NCI-H1930 (cell line): ENCODE measurements around the gene ARHGEF12.

Experiments
- DNase-seq, 2 experiments: peaks; one replicate each; lab custom pipeline; 2025; lab: John Stamatoyannopoulos, UW

Gene ARHGEF12

DNA sequence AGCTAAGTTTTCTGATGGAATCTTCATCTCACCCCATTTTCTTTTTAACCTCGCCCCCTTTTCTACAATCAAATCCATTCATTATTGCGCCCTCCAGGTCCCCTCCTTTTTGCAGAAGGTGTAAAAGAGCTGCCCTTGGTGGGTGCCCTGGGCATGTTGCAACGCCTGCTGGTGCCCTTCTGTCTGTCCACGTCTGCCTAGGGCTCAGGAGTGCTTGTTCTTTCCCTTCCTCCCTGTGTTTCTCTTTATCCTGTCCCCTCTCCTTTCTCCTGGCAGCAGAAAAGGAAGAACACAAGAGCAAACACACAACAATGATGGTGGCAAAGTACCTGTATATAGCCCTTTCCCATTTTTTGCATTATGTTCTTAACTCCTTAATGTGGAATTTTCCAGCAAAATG is 17.3 kb upstream of the ARHGEF12 start:
- no peak for DNase-seq

DNA sequence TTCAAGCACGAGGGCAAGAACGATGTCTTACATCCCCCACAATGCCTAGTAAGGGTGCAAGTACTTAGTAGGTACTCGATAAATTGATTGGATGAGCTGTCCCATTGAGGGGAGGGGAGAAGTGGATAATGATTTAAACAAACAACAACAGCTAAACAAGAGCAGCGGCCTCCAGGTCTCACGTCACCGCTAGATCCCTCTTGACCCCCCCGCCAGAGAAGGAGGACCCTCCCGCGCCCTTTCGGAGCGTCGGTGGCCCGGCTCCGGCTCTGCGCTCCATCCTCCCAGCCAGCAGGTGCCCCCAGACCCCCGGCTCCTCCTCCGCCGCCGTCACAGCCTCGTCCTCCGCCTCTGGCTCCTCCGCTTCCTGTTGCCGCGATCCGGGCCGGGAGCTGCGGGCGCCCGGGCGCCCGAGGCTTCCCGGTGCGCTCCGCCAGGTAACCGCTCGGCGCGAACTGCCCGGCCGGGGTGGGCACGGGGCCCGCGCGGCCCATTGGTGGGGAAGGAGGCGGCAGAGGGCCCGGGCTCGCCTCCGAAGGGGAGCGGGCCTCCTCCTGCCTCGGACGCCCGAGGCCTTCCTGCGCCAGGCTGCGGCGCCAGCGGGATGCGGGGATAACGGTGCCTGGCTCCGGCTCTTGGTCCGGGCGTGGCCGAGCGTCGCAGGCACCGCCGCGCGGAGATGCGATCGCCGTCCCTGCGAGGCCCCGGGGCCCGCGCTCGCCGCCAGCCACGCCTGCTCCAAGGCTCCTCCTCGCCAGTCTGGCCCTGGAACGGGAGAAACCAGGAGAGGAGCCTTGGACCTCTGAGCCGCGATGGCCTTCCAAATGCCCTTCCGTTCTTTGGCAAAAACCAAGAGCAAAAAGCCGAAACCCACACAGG is 11.0 kb upstream of the ARHGEF12 start, which contains the start of gene TLCD5:
Gene TLCD5 (plus strand): TSS at position 368 of the 879 bp plus-strand sequence. CDS start 2,143 bp downstream, outside the sequence.
- peak; percentile 73 to 79 for DNase-seq

DNA sequence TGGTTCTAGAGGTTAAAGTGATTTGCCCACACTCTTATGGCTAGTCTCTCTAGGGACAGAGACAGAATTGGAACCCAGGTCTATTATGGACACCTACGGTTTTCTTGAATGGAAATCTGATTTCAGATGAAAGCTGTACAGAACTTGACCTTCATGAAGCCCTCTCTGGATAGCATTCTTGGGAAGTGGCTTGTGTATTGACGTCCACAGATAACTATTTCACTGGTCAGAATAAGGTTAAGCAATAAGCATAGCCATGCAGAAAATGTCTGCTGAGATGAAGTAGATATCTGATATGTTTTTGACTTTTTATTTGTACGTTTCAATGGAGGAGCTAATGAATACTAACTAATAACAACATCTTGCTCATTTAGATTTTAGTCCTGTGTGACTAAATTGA is 10.0 kb upstream of the ARHGEF12 start:
- no peak for DNase-seq

DNA sequence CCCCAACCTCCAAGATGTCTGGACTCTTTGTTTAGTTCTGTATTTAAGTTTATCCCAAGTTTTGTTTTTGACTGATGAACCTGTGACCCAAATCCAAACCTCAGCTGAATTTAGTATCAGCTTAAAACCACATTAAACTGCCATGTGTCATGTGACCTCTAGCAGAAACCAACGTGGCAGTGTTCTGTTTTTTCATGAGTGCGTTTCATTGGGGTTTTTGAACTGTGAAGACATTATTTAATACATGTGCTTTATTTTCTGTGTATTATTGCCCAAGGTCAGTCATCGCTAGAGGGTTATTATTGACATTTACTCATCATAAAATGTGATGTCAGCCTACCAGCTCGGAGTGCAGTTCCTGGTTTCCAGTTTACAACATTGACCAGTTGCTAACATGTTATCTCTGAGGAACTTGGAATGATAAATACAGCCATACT is 9.3 kb upstream of the ARHGEF12 start:
- DNase-seq = no peak

DNA sequence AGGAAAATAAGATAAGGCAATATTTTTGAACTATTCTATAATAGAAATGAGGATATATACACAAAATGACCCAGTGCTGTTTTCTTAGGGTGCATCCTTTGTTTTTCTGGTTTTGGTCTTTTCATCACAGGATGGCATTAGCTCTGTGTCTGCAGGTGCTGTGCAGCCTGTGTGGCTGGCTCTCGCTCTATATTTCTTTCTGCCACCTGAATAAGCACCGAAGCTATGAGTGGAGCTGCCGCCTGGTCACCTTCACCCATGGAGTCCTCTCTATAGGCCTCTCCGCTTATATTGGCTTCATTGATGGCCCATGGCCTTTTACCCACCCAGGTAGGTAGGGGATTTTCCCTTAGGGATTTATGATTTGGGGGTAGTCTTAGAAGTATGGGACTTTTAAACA is 8.9 kb upstream of the ARHGEF12 start:
- no peak for DNase-seq

DNA sequence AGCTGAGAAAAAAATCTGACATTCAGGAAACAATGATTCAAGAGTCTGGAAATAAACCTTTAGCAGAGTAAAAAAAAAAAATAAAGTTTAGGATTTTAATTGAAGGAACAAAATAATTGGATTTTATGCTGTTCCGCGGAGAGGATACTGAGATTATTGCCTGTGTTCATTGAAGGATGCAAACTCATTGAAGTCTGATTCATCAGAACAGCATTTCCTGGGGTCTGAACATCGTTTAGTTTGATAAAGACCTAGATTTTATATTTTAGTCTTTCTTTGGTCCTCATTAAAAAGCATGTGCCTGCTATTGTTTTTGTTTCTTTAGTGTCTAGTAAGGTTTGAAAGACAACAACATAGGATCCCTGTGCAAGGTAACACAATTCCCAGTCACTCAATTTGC is 6.7 kb upstream of the ARHGEF12 start:
- no peak for DNase-seq

DNA sequence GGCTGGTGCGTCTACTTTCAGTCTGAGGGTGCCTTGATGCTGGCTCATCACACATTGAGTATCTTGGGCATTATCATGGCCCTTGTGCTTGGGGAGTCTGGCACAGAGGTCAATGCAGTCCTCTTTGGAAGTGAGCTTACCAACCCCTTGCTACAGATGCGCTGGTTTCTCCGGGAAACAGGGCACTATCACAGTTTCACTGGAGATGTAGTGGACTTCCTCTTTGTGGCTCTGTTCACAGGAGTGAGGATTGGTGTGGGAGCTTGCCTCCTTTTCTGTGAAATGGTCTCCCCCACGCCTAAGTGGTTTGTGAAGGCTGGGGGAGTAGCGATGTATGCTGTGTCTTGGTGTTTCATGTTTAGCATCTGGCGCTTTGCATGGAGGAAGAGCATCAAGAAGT is 6.2 kb upstream of the ARHGEF12 start:
- DNase-seq = no peak

DNA sequence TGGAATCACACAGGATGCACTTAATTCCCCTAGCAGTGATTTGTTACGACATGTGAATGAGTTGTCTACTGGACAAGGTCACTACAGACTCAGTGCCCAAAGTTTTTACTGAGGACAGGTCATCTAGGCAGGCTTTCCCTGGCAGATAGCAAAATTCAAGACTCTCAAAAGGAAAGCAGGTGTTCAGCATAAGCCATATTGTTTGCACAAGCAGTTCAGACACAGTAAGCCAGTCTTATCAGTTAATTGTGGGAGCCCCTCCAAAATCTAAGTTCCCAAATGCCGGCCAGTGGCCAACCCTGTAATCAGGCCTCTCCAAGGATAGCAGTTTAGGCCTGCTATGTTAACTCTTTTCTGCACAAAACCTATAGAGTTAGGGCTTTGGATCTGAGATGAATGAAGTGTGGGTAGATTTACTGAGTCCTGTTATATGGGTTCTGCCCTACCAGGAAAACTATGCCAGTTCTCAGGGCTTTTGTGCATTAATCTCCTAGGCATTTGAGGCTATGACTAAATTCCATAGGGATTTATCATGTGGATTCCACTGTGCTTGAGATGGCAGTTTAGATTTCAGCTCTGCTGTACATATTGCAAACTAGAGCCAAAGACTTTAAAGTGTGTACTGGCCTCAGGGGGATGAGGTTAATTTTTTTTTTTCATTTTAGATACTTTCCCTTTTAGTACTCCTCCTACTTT is 4.8 kb upstream of the ARHGEF12 start:
- DNase-seq = no peak

DNA sequence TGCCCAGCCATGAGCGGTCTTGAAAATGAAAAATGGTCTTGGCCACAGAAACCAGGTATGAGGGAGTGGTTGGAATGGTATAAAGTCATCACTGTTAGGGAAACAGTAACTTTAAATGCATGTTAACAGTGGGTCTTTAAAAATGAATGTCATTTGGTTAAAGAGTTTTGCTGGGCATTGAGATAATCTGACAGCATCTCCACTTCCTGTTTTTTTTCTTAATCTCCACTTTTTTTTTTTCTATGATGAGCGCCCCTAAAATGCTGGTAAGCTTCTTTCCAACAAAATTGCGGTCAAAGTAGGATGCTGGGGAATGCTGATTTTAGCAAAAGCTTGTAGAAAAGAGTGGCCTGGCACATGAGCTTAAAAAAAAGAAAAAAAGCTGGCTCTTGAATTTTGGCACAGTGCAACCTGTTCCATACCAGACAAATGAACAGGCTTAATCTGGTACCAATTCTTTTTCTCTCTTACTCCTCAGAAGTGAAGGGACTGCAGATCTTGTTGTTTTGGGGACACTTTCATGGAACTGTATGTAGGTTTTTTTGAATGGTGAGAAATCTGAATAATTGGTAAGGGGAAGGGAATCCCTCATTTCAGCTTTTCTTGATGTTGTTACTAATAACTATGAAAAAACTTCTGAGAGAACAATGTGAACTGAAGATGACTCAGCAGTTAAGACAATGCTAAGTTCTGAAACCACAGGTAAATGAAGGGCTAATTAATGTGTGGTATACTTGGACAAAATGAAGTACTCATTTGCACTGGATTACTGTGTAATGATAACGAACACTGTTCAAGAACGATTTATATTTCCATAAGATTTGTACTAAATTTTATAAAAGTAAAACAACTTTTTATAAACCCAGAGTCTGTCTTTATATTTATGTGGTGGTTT is 3.1 kb upstream of the ARHGEF12 start:
- no peak for DNase-seq

DNA sequence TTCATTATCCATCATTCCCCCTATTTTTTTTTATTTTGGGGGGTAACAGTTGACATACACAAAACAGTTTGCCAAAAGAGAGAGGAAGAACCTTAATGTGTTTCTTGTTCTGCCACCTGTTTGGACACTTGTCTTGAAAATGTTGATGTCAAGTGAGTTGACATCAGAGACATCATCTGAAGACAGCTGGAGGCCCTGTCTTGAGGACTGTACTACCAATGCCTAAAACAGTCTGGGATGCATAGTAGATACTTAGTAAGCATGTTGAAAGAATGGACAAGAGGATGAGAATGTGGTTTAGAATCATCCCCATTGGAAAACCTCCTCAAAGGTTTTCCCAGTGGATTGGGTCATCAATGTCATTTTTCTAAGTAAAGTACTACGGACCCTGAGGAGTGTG is 2.4 kb upstream of the ARHGEF12 start:
- no peak for DNase-seq

DNA sequence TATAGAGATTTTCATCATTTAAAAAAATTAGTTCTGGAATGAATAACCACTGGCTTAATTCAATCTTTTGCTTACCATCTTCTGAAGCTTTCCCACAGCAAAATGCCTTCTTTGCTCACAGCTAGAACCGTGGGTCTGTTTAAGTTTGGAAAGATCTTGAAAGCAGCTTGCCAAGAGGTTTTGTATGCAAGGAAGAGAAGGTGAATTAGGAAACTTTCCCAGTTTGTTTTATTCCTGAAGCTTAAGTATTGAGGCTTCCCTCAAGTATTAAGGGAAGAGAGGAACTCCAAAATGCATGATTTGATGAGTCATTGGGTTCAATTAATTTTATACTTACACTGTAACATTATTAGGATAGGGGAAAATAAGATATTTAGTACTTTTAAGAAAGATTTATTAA is 1.9 kb upstream of the ARHGEF12 start:
- DNase-seq = no peak

DNA sequence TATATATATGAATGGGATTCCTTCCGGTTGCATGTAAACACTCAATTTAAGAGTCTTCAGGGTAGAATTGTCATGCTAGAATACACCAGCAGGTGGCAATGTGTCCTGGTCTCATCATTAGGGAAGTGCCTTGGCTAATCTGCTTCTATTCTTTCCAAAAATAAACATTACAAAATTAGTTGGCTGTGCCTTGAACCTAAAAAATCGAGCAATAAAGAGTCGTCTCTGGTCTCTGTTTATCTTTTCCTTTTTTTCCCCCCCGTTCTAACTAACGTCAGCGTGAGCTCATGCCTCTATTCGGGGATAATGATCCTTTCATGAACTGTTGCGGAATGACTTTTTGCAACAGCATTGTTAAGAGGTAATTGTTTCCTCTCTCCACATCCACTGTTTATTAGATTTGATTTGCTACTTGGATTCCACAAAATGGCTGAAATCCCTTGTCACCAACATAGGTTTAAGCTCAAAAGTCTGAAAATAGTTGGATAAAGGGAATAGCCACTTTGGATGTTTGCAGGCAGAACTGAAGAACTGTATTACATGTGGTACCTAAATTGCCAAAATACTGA is 1.2 kb upstream of the ARHGEF12 start:
- peak; percentile 8 to 57 for DNase-seq

DNA sequence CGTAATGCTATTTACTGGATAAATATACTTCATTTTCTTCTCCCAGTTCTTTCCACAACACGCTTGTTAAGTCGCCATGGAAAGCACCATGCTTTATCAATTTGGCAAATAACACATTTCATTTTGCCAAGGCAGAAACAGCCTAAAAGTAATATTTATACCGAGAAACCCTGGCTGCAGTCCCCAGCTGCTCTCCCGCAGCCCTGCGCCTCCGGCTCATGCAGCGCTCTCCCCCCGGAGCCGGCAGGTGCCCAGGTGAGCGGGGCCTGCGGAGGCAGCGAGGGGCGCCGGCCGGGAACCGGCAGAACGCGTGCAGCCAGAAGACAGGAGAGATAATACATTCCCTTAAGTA is 681 bp upstream of the ARHGEF12 start:
- peak in 1 of 2 experiments; percentile 56 for DNase-seq

DNA sequence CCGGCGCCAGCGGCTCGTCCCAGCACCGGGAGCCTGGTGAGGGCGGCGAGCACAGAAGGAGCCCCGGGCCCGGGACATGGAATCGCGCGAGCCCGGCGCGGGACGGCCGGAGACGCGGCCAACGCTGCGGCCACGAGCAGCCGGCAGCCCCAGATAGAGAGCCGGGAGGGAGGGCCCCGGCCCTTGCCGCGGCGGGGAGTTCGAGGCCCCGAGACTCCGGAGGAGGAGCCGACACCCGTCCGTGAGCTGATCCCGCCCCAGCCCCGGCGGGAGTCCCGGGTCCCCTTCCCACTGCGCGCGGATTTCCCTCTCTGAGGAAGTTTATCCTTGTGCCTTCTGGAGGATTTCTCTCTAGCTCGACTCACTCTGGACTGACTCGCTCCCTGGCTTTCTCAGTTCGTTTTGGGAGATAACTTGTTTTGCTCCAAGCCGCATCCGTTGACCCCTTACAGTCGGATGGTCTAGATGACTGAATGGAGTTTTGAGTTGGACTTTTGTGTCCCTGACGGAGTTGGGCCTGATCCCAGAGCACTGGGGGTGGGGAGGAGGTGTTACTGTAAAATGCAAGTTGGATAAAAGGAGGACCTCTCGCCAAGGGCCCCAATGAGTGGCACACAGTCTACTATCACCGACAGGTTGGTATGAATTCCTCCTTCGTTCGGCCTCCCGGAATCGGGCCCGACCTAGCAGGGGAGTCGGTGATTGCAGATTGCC is 585 bp downstream of the ARHGEF12 start:
- peak in 1 of 2 experiments; percentile 44 for DNase-seq

DNA sequence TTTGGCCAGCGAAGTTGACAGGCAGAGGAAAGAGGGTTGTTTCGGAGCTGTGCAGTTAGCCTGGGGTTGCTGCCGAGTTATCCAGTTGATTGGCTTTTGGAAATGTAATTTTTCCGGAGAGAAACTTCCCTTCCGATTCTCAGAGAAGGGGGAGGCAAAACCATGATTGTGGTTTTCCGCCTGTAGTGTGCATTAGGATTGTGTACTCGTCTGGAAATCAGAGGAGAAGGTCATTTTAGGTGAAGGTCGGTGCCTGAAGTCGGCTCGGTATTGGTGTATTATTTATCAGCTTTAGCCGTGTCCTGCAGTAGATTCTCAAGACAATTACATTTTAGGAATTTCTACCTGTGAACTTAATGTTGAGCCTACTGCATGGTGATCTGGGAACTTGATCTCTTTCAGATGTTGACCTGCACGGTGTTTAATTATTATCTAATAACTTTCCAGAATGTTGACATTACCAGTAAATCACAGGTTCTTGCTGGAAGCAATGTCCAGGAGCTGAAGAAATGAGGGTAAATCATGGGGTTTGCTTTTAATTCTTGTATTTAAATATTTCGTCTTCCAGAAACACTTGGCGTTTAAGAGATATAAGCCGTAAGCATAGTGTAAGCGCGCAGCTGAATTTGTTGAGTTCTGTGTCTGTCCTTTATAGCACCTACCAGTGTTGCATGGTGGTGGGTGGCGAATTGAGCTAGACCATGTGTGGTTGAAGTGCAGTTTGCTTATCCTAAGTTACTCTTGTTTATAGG is 1.3 kb downstream of the ARHGEF12 start:
- DNase-seq = no peak

DNA sequence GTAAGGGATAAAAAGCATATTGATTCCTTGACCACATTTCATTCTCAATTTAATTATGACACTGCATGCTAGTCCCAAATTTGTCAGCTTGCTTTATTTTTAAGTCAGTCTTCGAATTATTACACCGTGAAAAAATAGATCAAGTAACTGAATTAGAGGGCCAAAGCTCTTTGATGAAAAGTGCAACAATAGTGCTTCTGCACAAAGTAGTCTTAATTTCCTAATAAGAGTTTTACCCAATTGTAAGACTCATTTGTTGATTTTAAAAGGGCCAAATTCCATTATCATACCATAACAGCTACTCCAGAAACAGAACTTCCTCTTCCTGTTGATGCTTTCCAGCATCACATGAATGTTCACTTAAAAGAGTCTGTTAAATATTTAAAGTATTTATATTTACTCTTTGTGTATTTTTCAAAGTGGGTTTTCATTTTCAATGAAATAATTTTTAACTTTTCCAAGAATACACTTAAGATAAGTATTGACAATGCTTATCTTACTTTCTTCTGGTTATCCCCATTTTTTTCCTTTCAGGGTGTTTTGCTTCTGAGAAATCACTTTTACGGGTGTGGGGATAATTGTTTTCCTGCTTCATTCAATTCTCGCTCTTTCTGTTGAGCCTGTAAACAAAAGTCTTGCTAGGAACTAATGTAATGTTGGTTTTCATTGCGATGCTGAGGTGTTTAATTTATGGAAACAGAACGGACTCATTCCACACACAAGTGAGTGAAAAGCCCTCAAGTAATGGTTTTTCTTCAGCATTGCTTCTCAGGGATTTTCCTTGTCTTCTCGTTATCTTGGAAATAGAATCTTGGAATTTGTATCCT is 2.1 kb downstream of the ARHGEF12 start:
- DNase-seq = no peak

DNA sequence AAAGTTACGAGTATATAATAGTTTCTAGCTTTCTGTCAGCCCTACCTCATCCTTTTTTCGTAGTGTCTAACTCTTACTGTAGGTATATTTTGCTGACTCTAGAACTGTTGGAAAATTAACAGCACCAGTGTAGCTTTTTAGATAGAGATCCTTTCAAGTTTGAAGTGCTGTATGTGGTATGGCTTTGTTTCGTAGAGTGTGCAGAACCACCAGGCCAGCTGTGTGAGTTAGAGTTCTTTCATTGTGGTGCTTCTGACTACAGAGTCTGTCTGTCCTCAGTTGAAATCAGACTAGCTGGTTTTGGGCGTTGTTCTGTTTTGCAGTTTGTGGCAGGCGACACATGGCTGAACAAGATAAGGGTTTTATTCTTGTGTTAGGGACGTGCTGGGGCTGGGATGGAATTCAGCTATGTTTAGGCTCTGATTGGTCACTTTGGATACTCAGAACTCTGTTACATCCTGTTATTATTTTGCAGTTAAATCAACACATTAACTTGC is 3.2 kb downstream of the ARHGEF12 start:
- DNase-seq = no peak

DNA sequence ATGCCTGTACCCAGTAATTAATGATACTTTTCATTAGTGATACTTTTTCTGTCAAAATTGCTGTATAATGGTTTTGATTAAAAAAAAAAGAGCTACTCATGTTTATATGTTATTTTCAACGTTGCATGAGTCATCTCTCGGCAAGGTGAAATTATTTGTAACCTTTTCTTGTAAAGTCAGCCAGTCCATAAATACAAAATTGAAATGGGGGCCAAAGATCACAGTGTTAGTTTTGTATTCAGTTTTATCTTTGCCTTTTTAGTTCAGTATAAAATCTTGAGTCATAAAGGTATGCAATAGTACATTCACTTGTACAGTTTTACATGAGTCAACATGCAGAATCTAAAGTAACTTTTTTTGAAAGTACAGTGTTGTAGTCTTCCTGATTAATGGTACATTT is 4.3 kb downstream of the ARHGEF12 start:
- DNase-seq = no peak

DNA sequence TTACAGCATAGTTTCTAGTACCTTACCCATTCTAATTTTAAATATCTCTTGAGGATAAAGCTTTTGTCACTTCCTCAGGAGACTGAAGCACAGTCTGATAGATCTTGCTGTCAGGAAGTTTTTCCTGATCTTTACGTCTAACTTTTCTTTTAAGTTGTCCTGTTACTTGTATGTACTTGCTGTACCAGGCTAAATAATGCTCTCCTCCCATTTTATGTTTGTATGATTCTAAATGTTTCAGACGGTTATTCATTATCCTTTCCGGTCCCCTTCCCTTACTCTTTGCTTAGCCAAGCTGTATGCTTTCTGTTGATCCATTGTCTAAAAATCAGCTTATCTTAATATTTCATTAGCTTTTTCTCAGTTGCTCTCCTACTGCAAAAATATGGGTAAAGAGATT is 6.0 kb downstream of the ARHGEF12 start:
- no peak for DNase-seq
